PC-3 (cell line): ENCODE data around the gene TMEM270.

ENCODE experiments used
- EZH2 ChIP-seq: fragments of 300-600 bp; sonication (generic); IDR thresholded peaks from one replicate; pipeline ENCODE4 v1.6.1; 2017; ENCODE audit warnings: antibody characterized with exemption, mild to moderate bottlenecking, low read length; ENCODE audit not compliant: unreplicated experiment
- EZH2phosphoT487 ChIP-seq: fragments of 300-600 bp; sonication (generic); IDR thresholded peaks from 2 replicates; pipeline ENCODE4 v1.6.1; 2018; ENCODE audit warnings: mild to moderate bottlenecking, antibody characterized with exemption, low read length, borderline replicate concordance
- TF ChIP-seq, protein P1 (sequence below): fragments of 300-600 bp; sonication (generic); conservative IDR thresholded peaks from 2 replicates; pipeline ENCODE4 v1.5.1; 2017; ENCODE audit warnings: antibody characterized with exemption, low read depth, mild to moderate bottlenecking, low read length

DNA sequence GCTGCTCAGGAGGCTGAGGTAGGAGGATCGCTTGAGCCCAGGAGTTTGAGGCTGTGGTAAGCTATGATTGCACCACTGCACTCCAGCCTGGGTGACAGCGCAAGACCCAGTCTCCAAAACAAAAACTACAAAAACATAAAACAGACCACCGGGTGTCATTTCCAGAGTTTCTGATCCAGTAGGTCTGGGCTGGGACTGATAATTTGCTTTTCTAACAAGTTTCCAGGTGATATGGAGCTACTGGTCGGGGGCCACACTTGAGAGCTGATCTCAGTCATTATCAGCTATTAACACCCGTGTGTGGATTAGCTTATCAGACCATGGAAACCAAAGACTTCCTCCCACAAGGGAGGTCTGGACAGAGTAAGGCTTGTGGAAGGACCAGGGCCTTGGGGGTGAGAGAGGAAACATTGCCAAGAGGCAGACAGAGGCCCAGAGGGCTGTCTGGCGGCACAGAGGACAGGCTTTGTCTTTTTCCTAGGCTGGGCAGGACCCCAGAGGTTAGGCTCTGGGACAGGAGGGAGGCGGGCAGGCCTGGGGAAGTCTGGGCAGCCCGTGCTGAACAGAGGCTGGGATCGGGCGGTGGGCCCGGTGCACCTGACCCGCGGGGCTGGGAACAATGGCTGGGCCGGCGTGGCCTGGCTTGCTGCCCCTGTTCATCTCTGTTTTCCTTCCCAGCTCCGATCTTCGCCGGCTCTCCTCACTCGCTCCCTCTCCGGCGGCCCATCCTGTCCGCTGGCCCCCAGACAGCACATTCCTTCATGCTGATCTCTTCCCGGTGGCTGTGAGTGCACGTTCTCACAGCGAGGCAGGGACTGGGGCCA is 25.2 kb downstream of the TMEM270 start:
- TF ChIP-seq, protein P1, sequence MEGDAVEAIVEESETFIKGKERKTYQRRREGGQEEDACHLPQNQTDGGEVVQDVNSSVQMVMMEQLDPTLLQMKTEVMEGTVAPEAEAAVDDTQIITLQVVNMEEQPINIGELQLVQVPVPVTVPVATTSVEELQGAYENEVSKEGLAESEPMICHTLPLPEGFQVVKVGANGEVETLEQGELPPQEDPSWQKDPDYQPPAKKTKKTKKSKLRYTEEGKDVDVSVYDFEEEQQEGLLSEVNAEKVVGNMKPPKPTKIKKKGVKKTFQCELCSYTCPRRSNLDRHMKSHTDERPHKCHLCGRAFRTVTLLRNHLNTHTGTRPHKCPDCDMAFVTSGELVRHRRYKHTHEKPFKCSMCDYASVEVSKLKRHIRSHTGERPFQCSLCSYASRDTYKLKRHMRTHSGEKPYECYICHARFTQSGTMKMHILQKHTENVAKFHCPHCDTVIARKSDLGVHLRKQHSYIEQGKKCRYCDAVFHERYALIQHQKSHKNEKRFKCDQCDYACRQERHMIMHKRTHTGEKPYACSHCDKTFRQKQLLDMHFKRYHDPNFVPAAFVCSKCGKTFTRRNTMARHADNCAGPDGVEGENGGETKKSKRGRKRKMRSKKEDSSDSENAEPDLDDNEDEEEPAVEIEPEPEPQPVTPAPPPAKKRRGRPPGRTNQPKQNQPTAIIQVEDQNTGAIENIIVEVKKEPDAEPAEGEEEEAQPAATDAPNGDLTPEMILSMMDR: no peak
- TF ChIP-seq EZH2: no peak
- no peak for TF ChIP-seq EZH2phosphoT487
